Measurements from ENCODE around the gene MIEF2.

Gene MIEF2

DNA sequence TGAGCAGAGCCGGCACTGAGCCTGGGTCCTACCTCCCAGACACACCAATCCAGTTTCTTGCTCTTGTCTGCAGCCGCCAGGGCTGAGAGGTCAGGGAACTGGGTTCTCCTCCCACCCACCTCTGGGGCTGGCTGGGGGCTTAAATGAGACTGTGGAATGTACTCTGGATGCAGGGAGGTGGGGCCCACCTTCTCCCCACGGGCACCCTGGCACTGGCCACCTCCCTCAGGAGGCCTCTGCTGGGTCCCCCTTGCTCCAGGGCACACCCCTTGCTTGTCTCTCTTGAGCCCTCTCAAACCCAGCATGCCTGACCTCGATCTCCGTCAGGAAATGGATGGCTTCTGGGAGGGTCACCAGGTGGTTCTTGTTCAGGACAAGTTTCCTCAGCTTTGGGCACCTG is 8.3 kb upstream of the MIEF2 start:
- DNase-seq: no peak
- intact Hi-C loops (cut with DNase I): loop anchor here (10.0 kb wide), 1 partner anchor 63 kb away; the partner anchor contains the start of genes SMCR8 and TOP3A

DNA sequence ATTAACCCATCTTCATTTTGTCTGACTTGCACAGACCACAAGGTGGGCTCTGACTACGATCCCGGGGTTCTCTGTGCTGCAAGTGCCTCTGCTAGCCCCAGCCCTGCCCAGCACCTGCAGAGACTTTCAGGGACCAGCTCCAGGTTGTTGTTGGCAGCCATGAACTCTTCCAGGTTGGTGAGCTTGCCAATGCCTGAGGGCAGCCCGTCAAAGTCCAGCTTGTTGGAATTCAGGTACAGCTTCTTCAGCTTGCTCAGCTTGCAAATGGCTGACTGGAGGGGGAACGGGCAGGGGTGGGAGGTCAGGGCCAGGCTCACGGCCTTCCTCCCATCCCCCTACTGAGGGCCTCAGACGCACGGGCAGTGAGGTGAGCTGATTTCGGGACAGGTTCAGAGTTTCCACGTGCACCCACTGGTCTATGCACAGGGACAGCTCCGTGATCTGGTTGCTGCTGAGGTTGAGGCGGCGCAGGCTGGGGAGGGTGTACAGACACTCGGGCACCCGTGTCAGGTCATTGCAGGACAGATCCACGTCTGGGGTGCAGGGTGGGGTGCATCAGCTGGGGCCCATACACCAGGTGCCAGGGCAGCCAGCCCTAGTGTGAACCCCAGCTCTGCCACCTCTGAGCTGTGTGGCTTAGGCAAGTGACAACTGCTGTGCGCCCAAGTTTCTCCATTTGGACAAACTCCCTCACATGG is 7.1 kb upstream of the MIEF2 start:
- intact Hi-C loops (cut with DNase I): loop anchor here (10.0 kb wide), 1 partner anchor 61 kb away; the partner anchor contains the start of genes SMCR8 and TOP3A
- DNase-seq: no peak

DNA sequence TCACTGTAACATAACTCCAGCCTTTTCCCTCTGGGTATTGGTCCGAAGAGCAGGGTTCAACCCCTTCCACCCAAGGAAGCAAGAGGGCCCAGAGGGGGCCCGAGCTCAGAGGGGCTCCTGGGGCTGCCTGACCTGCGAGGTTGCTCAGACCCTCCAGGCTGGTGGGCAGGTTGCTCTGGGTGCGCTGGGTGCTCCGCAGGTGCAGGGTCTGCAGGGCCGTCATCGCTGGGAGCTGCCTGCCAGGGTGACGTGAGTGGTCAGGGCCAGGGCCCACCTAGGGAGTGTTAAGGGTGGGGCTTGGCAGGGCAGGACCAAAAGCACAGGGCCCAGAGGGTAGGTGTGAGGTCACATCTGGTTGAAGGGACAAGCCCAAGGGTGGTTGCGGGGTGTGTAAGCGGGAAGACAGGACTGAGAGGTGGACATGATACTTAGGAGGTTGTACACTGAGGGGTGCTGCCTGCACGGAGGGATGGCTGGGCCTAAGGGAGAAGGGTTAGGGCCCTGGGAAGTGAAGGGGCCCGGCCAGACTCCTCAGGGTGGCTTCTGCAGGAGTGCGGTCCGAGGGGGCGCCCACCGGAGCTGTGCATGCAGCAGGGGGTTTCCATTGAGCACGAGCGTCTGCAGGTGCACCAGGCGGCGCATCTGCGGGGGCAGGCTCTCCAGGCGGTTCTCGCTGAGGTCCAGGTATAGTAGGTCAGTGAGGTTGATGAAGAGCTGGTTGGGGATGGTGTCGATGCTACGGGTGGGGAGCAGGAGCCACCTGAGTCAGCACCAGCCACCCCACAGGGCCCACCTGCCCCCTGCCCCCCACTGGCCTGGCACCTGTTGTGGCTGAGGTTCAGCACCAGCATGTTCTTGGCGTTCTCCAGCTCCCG is 6.3 kb upstream of the MIEF2 start:
- intact Hi-C loops (cut with DNase I): loop anchor here (10.0 kb wide), 1 partner anchor 61 kb away; the partner anchor contains the start of genes SMCR8 and TOP3A
- no peak for DNase-seq

DNA sequence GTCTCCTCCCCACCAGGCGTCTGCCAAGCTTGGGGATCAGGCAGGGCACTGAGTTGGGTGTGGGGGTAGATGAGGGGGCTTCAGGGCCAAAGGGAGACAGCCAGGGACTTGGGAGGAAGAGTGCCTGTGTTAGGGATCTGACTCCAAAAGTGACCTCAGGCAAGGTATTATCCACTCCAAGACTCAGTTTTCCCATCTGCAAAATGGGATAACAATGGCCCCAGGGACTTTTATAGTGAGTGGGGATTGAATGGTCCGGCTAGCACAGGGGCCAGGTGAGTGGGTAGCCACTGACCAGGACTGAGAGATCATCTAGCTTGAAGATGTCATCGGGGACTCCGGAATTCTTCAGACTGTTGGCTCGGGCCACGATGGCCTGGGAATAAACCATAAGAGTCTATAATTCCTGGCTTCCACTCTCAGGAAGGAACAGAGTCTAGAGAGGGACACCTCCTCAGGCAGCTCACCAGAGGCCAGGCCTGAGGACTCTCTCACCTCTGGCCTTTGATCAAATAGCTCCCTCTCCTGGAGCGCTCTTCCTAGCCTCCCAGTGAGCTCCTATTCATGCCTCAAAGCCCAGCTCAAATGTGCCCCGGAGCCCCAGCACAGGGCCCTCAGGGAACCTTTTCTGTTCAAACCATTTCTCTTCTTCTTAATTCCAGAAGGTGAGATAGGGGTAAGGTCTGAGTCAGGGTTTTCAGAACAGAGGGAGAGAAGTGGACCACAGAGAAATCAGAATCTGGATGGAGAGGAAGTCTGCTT is 5.4 kb upstream of the MIEF2 start:
- no peak for DNase-seq
- intact Hi-C loops (cut with DNase I): loop anchor here (10.0 kb wide), 1 partner anchor 60 kb away; the partner anchor contains the start of genes SMCR8 and TOP3A

DNA sequence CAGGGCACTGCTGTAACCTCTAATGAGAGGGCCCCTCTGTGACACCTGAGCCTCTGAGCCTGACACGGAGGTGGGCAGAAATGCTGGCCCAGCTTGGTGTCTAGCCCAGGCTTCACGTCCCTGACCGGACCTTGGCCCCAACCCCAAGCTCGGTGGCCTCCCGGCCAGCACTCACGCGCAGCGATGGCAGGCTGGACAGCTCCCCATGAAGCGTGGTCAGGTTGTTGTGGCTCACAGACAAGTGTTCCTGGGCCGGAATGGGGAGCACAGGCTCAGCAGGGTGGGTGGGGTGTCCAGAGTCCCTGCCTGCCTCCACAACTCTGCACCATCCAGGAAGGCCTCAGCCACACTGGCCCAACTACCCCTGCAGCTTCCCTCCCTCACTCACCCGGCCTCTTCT is 4.1 kb upstream of the MIEF2 start:
- no peak for DNase-seq
- intact Hi-C loops (cut with DNase I): loop anchor here (10.0 kb wide), 1 partner anchor 58 kb away; the partner anchor contains the start of genes SMCR8 and TOP3A

DNA sequence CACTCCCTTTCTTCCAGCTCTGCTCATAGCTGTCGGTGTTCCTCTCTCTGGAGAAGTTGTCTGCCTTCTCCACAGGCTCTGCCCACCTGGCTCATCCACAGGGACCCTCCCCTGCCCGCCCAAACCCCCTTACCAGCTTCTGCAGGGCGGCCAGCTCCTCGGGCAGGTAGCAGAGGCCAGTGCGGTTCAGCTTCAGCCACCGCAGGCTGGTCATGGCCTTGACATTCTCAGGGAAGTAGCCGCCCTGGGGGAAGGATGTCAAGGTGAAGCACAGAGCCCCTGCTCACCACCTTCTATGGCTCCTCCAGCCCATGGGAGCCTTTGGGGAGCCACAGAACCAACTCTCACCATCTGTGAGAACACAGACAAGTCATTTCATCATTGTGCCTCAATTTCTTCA is 3.7 kb upstream of the MIEF2 start:
- no peak for DNase-seq
- intact Hi-C loops (cut with DNase I): loop anchor here (10.0 kb wide), 1 partner anchor 58 kb away; the partner anchor contains the start of genes SMCR8 and TOP3A

DNA sequence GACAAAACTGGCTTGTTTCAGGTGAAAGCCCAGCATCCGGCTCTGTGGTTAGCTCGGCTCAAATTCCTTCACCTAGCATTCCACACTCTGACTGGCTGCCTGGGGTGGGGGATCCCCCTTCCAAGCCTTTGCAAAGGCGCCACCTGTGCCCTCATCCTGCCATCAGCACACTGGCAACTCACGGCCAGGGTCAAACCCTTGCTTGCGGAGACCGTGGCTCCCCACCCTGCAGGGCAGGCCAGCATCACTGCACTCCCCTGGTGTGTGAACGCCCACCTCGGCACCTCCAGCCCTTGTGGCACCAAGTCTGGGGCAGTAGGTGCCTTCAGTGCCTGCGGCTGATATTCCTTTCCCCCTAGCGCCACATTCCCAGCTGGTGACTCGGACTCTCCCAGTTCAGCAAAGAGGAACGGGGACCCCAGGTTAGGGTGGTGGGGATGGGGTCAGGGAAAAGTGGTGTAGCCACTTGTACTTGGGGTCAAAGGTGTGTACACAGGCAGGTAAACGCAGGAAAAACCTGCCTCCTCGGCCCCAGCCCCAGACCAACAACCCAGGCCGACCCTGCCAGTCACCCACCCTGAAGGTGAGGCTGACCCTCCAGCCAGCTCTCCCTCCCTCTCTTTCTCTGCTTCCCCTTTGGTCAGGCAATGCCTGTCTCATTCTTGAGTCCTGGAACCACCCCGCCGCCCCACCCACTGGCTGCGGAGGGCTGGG is 3.0 kb upstream of the MIEF2 start:
- intact Hi-C loops (cut with DNase I): loop anchor here (10.0 kb wide), 1 partner anchor 57 kb away; the partner anchor contains the start of genes SMCR8 and TOP3A
- DNase-seq: peak in 17 of 42 donors; percentile 11 to 62 (median 43)

DNA sequence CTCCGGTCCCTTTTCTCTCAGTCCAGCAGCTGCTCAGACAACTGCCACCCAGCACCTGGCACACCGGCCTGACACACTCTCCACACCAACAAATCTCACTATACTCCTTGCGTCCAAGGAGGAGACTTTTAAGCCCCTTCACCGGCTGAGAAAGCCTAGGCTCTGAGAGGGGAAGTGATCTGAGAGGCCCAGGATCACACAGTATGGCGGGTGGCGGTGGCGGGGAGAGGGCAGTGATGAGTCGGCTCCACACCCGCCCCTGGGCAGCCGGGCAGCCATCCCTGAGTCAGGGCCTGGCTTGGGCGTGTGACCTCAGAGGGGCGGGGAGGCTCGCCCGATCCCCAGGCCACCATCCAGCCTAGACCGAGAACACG is 2.5 kb upstream of the MIEF2 start:
- peak in 41 of 42 donors; percentile 48 to 91 (median 73) for DNase-seq
- intact Hi-C loops (cut with DNase I): loop anchor here (10.0 kb wide), 1 partner anchor 57 kb away; the partner anchor contains the start of genes SMCR8 and TOP3A

DNA sequence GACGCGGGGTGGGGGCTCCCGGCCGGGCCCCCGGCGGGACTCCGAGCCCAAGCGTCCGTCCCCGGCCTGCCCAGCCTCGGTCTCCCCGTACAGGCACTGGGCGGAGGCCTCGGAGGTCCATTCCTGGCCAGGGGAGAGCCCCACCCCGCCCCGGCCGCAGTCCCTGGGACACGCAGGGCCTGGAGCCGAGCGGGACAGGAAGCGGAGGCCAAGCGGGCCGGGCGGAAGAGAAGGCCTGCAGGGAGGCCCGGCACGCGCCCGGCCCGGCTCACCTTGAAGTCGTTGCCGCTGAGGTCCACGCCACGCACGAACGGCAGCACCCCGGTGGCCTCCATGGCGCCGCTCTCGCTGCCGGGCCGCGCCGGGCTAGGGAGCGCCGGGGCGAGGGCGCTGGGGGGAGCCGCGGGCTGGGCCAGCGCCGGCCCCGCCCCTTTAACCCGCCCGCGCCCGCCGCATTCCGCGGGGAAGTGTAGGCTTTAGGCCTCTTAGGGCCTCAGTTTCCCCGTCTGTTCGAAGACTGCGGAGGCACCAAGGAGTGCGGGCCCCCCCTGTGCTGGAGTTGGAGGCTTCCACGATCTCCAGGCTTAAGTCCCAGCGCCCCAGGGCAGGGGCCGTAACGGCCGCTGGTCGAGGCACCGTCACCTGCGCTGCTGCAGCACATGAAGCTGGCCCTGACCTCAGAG is 2.0 kb upstream of the MIEF2 start, which contains the start of gene FLII:
Gene FLII, minus strand, starts transcription at position 383 of the 683 bp plus-strand sequence. Its CDS starts 48 bp downstream, at position 335.
- intact Hi-C loops (cut with DNase I): loop anchor here (10.0 kb wide), 1 partner anchor 56 kb away; the partner anchor contains the start of genes SMCR8 and TOP3A
- DNase-seq: peak in 40 of 42 donors; percentile 52 to 87 (median 76)

DNA sequence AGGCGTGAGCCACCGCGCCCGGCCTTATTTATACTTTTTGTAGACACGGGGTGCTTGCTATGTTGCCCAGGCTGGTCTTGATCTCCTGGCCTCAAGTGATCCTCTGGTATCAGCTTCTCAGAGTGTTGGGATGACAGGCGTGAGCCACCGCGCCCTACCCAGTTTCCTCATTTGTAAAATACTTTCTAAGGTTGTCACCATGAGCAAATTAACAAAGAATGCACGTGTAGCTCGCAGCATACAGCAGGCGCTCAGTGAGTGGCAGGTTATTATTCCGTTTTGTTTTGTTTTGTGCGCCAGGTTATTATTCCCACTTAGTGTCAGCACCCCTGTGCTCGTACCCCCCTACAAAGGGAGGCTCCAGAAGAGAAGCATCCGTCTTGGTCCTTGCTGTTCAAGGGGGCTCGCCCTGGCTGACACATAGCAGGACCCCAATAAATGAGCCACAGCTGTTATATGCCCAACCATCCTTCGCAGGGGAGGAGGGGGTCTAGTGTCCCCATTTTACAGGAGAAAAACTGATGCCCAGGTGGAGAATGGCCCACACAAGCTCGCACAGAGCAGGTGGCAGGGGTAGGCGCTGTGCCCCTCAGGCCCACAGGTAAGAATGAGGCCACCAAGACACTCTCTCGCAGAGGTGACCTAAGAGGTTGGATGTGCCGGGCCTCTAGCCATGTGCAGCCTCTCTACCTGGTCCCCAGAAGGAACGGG is 686 bp upstream of the MIEF2 start:
- intact Hi-C loops (cut with DNase I): loop anchor here (10.0 kb wide), 1 partner anchor 55 kb away; the partner anchor contains the start of genes SMCR8 and TOP3A
- DNase-seq: no peak

DNA sequence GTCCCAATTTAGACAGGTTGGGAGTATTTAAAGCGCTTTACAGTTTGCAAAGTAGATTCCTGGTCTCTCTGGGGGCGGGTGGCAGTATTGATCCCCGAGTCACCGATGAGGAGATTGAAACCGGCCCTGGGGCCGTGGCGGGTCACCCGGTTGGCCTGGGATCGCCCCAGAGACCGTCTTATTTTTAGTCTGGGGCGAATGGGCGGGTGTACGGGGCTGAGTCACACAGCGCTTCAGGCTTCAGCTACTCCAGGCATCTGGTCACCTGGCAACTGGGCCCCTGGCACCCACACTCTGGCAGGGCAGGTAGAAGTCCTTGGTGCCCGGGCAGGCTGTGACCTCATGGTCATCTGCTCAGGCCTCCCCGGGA is 669 bp downstream of the MIEF2 start:
- intact Hi-C loops (cut with DNase I): no loop called here
- peak in 24 of 42 donors; percentile 14 to 76 (median 38) for DNase-seq

DNA sequence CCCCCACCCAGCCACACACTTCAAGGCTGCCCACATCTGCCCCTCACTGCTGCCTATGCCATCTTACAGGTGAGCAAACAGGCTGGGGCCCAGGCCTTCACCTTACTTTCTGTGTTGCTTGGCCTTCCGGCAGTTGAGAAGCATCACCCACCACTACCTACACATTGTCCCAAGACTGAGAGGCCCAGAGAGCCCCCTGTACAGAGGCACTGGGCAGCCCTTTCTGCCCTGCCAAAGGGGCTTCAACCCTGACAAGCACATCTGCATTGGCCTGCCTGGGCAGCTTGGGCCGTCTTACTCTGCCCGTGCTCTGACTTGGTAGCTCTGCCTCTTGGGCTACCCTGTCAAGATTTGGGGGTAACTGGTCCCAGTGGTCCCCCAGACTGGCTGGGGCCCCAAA is 1.2 kb downstream of the MIEF2 start:
- intact Hi-C loops (cut with DNase I): no loop called here
- DNase-seq: no peak

DNA sequence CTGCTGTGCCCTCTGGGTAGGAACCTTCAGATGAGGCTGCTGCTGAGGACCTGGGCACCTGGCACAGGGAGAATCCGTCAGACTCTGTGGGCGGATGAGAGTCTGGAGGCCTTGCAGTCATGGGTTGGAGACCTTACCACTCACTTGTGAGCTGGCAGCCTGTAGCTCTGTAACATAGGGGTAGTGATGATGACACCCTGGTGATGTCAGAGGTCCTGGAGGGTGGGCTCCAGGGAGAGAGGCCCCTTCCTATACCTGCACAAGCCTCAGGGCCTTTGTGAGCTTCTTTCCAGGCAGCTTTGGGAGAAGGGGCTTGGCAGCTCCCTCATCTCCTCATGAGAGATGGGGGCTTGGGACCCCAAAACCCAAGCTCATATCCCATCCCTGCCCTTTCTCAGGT is 1.6 kb downstream of the MIEF2 start:
- no peak for DNase-seq
- intact Hi-C loops (cut with DNase I): no loop called here

DNA sequence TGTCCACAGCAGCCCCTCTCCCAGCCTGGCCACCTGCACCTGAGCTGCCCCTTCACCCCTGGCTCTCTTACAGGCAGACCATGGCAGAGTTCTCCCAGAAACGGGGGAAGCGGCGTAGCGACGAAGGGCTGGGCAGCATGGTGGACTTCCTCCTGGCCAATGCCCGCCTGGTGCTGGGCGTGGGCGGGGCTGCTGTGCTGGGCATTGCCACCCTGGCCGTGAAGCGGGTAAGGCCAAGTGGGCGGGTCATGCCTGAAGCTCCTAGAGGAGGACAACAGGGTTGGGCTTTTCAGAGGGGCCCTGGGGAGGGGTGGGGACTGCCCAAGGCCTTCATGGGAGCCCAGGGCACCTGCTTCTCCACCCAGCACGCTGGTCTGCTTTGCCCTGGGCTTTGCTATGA is 2.2 kb downstream of the MIEF2 start:
- no peak for DNase-seq
- intact Hi-C loops (cut with DNase I): no loop called here

DNA sequence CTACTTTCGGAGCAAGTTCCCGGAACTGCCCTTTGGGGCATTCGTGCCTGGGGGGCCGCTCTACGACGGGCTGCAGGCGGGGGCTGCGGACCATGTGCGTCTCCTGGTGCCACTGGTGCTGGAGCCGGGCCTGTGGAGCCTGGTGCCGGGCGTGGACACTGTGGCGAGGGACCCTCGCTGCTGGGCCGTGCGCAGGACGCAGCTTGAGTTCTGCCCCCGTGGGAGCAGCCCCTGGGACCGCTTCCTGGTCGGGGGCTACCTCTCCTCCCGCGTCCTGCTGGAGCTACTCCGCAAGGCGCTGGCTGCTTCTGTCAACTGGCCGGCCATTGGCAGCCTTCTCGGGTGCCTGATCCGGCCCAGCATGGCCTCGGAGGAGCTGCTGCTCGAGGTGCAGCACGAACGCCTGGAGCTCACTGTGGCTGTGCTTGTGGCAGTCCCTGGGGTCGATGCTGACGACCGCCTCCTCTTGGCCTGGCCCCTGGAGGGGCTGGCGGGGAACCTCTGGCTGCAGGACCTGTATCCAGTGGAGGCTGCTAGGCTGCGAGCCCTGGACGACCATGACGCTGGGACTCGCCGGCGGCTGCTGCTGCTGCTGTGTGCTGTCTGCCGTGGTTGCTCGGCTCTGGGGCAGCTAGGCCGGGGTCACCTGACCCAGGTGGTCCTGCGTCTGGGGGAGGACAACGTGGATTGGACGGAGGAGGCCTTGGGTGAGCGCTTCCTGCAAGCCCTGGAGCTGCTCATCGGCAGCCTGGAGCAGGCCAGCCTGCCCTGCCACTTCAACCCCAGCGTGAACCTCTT is 3.6 kb downstream of the MIEF2 start:
- DNase-seq: no peak
- intact Hi-C loops (cut with DNase I): no loop called here

DNA sequence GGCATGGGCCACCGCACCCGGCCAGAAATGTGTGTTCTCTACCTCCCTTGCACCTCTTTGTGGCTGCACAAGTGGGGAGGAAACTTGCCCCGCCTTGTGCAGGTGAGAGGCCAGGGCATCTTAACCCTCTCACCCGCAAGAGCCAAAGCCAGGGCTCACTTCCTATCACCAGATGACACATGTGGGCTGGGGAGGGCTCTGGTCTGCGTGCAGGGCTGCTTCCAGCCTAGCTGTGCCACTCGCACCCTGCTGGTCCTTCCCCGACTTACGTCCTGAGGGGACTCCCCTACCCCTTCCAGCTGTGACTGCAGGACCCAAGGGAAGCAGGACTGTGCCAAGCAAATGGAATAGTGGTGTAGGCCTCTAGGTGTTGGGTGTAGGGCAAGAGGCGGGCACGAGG is 6.9 kb downstream of the MIEF2 start:
- intact Hi-C loops (cut with DNase I): no loop called here
- DNase-seq: no peak

Data from head of caudate nucleus (tissue), 42 donors.